ENCODE data around the gene HDDC3.
A peak's percentile ranks its signal among the peaks of the same experiment; 100 is the strongest.

DNA sequence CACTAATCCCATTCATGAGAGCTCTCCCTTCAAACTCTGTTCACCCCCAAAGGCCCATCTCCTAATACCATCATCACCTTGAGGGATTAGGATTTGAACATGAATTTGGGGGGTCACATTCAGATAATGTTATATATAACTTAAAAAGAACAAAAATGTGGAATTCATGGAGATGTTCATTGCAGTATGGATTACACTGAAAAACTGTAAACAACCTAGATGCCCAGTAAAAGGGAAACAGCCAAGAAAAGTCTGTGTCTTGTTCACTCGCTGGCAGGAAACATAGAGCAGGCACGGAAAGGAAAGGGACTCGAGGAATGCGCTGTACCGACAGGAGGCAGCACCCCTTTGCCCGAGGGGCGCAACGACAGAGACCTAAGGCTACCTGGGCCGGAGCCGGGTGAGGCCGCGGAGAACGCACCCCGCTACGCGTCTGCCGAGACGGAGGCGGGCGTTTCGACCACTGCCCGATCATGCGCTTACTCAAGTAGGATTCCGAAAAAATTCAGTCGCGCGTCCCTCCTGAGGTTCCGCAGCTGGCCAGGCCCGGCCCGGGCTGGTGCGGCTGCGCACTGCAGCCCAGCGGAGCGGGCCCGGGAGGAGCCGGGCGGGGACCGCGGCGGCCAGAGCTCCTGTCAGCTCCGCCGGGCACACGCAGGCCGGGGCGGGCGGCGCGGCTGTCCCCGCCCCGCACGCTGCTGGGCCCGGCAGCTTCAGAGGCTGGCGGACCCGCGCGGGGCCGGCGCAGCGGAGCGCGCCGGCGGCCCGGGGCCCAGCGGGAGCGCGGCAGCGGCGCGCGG is 30.1 kb downstream of the HDDC3 start:
- no peak for TF ChIP-seq EZH2 (IDR thresholded peaks at IDR 0.05; ENCODE audit: low read length, missing control alignments)
- TF ChIP-seq, protein P1, sequence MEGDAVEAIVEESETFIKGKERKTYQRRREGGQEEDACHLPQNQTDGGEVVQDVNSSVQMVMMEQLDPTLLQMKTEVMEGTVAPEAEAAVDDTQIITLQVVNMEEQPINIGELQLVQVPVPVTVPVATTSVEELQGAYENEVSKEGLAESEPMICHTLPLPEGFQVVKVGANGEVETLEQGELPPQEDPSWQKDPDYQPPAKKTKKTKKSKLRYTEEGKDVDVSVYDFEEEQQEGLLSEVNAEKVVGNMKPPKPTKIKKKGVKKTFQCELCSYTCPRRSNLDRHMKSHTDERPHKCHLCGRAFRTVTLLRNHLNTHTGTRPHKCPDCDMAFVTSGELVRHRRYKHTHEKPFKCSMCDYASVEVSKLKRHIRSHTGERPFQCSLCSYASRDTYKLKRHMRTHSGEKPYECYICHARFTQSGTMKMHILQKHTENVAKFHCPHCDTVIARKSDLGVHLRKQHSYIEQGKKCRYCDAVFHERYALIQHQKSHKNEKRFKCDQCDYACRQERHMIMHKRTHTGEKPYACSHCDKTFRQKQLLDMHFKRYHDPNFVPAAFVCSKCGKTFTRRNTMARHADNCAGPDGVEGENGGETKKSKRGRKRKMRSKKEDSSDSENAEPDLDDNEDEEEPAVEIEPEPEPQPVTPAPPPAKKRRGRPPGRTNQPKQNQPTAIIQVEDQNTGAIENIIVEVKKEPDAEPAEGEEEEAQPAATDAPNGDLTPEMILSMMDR (conservative IDR thresholded peaks at IDR 0.05 in 1 of 2, IDR thresholded peaks at IDR 0.05 in 1 of 2; ENCODE audit: low read depth in 1 of 2, low read length in 2 of 2): peak; percentile 81 to 87
